ENCODE data around the gene ALOX5. TPM values are rescaled to one million over a fixed set of nuclear protein-coding genes. Genes with fewer than 3 reads are reported as not detected.

Gene ALOX5
- total and polyA plus RNA-seq, 2 experiments from 2014 or later = 3.7 to 5.4 TPM

DNA sequence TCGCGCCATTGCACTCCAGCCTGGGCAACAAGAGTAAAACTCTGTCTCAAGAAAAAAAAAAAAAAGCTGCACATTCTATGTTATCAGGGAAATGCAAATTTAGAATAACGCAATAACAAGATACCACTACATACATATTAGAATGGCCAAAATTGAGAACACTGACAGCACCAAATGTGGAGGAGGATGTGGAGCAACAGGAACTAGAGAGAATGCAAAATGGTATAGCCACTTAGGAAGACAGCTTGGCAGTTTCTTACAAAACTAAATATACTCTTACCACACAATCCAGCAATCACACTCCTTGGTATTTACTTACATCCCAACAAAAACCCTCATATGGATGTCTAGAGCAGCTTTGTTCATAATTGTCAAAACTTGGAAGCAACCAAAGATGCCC, 76.8 kb downstream of the ALOX5 start:
- H3K79me2 ChIP-seq (replicated peaks; ENCODE audit: insufficient read depth) = no peaks in the 10 kb centered on the region
- no peak overlapping the region for H3K4me3 ChIP-seq
- no peaks in the 10 kb centered on the region for H3K27me3 ChIP-seq (ENCODE audit: insufficient read depth)
- no peaks in the 10 kb centered on the region for H3K36me3 ChIP-seq (ENCODE audit: insufficient read depth)
- Mint-ChIP-seq H3K27me3 (ENCODE audit: insufficient read depth, low read depth, poor library complexity) (peaks cover 4% of the 10 kb centered on the region), H3K4me1 (no peaks in the 10 kb centered on the region), H3K27ac (no peak overlapping the region), H3K4me3 (no peak overlapping the region), H3K36me3 (ENCODE audit: low read depth) (no peaks in the 10 kb centered on the region), H3K9me3 (no peaks in the 10 kb centered on the region)
- no peaks in the 10 kb centered on the region for H3K9me2 ChIP-seq (ENCODE audit: insufficient read depth)
- DNase-seq (ENCODE audit: low spot score) (no peak), ATAC-seq (no peak)
- no peaks in the 10 kb centered on the region for H4K20me1 ChIP-seq (replicated peaks; ENCODE audit: insufficient read depth)
- no peaks in the 10 kb centered on the region for H3K4me1 ChIP-seq (ENCODE audit: insufficient read depth)
- H3F3A ChIP-seq (replicated peaks; ENCODE audit: low read depth) = no peaks in the 10 kb centered on the region
- no peak overlapping the region for H3K4me2 ChIP-seq
- TF ChIP-seq, protein P1, sequence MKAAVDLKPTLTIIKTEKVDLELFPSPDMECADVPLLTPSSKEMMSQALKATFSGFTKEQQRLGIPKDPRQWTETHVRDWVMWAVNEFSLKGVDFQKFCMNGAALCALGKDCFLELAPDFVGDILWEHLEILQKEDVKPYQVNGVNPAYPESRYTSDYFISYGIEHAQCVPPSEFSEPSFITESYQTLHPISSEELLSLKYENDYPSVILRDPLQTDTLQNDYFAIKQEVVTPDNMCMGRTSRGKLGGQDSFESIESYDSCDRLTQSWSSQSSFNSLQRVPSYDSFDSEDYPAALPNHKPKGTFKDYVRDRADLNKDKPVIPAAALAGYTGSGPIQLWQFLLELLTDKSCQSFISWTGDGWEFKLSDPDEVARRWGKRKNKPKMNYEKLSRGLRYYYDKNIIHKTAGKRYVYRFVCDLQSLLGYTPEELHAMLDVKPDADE (IDR thresholded peaks at IDR 0.05) = no peak
- no peak for TF ChIP-seq EZH2phosphoT487 (IDR thresholded peaks at IDR 0.05; ENCODE audit: unreplicated experiment)
- TF ChIP-seq, protein P2, sequence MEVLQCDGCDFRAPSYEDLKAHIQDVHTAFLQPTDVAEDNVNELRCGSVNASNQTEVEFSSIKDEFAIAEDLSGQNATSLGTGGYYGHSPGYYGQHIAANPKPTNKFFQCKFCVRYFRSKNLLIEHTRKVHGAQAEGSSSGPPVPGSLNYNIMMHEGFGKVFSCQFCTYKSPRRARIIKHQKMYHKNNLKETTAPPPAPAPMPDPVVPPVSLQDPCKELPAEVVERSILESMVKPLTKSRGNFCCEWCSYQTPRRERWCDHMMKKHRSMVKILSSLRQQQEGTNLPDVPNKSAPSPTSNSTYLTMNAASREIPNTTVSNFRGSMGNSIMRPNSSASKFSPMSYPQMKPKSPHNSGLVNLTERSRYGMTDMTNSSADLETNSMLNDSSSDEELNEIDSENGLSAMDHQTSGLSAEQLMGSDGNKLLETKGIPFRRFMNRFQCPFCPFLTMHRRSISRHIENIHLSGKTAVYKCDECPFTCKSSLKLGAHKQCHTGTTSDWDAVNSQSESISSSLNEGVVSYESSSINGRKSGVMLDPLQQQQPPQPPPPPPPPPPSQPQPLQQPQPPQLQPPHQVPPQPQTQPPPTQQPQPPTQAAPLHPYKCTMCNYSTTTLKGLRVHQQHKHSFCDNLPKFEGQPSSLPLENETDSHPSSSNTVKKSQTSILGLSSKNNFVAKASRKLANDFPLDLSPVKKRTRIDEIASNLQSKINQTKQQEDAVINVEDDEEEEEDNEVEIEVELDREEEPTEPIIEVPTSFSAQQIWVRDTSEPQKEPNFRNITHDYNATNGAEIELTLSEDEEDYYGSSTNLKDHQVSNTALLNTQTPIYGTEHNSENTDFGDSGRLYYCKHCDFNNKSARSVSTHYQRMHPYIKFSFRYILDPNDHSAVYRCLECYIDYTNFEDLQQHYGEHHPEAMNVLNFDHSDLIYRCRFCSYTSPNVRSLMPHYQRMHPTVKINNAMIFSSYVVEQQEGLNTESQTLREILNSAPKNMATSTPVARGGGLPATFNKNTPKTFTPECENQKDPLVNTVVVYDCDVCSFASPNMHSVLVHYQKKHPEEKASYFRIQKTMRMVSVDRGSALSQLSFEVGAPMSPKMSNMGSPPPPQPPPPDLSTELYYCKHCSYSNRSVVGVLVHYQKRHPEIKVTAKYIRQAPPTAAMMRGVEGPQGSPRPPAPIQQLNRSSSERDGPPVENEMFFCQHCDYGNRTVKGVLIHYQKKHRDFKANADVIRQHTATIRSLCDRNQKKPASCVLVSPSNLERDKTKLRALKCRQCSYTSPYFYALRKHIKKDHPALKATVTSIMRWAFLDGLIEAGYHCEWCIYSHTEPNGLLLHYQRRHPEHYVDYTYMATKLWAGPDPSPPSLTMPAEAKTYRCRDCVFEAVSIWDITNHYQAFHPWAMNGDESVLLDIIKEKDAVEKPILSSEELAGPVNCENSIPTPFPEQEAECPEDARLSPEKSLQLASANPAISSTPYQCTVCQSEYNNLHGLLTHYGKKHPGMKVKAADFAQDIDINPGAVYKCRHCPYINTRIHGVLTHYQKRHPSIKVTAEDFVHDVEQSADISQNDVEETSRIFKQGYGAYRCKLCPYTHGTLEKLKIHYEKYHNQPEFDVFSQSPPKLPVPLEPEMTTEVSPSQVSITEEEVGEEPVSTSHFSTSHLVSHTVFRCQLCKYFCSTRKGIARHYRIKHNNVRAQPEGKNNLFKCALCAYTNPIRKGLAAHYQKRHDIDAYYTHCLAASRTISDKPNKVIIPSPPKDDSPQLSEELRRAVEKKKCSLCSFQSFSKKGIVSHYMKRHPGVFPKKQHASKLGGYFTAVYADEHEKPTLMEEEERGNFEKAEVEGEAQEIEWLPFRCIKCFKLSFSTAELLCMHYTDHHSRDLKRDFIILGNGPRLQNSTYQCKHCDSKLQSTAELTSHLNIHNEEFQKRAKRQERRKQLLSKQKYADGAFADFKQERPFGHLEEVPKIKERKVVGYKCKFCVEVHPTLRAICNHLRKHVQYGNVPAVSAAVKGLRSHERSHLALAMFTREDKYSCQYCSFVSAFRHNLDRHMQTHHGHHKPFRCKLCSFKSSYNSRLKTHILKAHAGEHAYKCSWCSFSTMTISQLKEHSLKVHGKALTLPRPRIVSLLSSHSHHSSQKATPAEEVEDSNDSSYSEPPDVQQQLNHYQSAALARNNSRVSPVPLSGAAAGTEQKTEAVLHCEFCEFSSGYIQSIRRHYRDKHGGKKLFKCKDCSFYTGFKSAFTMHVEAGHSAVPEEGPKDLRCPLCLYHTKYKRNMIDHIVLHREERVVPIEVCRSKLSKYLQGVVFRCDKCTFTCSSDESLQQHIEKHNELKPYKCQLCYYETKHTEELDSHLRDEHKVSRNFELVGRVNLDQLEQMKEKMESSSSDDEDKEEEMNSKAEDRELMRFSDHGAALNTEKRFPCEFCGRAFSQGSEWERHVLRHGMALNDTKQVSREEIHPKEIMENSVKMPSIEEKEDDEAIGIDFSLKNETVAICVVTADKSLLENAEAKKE (CRISPR knock-in tag; IDR thresholded peaks at IDR 0.05) = no peak
- TF ChIP-seq EZH2 (IDR thresholded peaks at IDR 0.05; ENCODE audit: low read depth, unreplicated experiment) = no peak
- TF ChIP-seq ZNF114 (CRISPR knock-in tag; IDR thresholded peaks at IDR 0.05) = no peak
- no peak for TF ChIP-seq POLR2AphosphoS5 (IDR thresholded peaks at IDR 0.05; ENCODE audit: low read depth)
- TF ChIP-seq STAT1 (IDR thresholded peaks at IDR 0.05; ENCODE audit: unreplicated experiment) = no peak
- H2AFZ ChIP-seq = no peak overlapping the region
- no peak overlapping the region for H3K27ac ChIP-seq (ENCODE audit: low read depth)

All from GM23338 (cell line).